Nephron progenitor cell (in vitro differentiated cells): ENCODE results near the gene CMTM1.
A peak's percentile ranks its signal among the peaks of the same experiment; 100 is the strongest.

Experiments
- DNase-seq: peaks from one replicate; pipeline ENCODE4 v3.0.0; 2021
- H3K27ac Mint-ChIP-seq: 2 replicates; pipeline ENCODE4 v1.8.0; 2021; ENCODE audit warnings: mild to moderate bottlenecking, moderate library complexity, mixed read lengths
- H3K27me3 Mint-ChIP-seq: 2 replicates; pipeline ENCODE4 v1.8.0; 2021; ENCODE audit warnings: mild to moderate bottlenecking, low read depth, mixed read lengths; ENCODE audit not compliant: poor library complexity
- H3K36me3 Mint-ChIP-seq: 2 replicates; pipeline ENCODE4 v1.8.0; 2021; ENCODE audit warnings: low read depth, mixed read lengths
- H3K4me1 Mint-ChIP-seq: 2 replicates; pipeline ENCODE4 v1.8.0; 2021; ENCODE audit warnings: mixed read lengths
- H3K4me3 Mint-ChIP-seq: 2 replicates; pipeline ENCODE4 v1.8.0; 2021; ENCODE audit warnings: mild to moderate bottlenecking, moderate library complexity, mixed read lengths
- H3K9me3 Mint-ChIP-seq: 2 replicates; pipeline ENCODE4 v1.8.0; 2021; ENCODE audit warnings: mild to moderate bottlenecking, moderate library complexity, mixed read lengths
- TF ChIP-seq, protein P1 (sequence below): fragments of 200-600 bp; sonication (generic); IDR thresholded peaks from 2 replicates; pipeline ENCODE4 v1.5.0; 2021; ENCODE audit warnings: antibody characterized with exemption

CMTM1 gene

GRCh38 chr16:66553223-66553622, 13.0 kb upstream of the CMTM1 start:
- Mint-ChIP-seq H3K4me3 (peak overlapping the region; percentile 36), H3K36me3 (peaks cover 40% of the 10 kb centered on the region), H3K9me3 (peaks cover 17% of the 10 kb centered on the region), H3K4me1 (peaks cover 34% of the 10 kb centered on the region), H3K27me3 (peaks cover 9% of the 10 kb centered on the region), H3K27ac (no peak overlapping the region)
- TF ChIP-seq, protein P1, sequence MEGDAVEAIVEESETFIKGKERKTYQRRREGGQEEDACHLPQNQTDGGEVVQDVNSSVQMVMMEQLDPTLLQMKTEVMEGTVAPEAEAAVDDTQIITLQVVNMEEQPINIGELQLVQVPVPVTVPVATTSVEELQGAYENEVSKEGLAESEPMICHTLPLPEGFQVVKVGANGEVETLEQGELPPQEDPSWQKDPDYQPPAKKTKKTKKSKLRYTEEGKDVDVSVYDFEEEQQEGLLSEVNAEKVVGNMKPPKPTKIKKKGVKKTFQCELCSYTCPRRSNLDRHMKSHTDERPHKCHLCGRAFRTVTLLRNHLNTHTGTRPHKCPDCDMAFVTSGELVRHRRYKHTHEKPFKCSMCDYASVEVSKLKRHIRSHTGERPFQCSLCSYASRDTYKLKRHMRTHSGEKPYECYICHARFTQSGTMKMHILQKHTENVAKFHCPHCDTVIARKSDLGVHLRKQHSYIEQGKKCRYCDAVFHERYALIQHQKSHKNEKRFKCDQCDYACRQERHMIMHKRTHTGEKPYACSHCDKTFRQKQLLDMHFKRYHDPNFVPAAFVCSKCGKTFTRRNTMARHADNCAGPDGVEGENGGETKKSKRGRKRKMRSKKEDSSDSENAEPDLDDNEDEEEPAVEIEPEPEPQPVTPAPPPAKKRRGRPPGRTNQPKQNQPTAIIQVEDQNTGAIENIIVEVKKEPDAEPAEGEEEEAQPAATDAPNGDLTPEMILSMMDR: no peak
- DNase-seq: no peak

DNA sequence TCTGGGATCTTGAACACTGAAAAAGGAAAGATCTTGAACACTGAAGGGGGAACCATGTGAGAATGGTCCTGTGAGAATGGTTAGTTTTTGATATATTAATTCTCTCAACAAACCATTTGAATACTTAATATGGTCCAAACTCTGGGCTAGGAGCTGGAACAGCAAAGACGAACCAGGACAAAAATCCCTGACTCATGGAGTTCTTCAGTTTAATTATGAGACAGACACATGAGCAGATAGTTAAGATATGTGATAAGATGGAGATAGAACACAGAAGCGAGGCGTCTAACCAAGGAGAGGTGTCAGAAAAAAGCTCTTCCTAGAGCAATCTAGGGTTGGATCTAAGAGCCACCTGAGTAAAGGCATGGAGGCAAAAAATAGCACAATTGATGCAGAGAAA, 12.2 kb upstream of the CMTM1 start:
- peaks cover 17% of the 10 kb centered on the region for H3K9me3 Mint-ChIP-seq
- no peak for DNase-seq
- peaks cover 37% of the 10 kb centered on the region for H3K36me3 Mint-ChIP-seq
- H3K4me1 Mint-ChIP-seq: peaks cover 26% of the 10 kb centered on the region
- H3K27me3 Mint-ChIP-seq: peaks cover 7% of the 10 kb centered on the region
- TF ChIP-seq, protein P1: no peak
- H3K4me3 Mint-ChIP-seq: no peak overlapping the region
- H3K27ac Mint-ChIP-seq: no peak overlapping the region

GRCh38 chr16:66554495-66554894, 11.7 kb upstream of the CMTM1 start:
- DNase-seq: no peak
- TF ChIP-seq, protein P1: no peak
- Mint-ChIP-seq H3K27ac (no peak overlapping the region), H3K27me3 (peaks cover 7% of the 10 kb centered on the region), H3K4me3 (no peak overlapping the region), H3K36me3 (peaks cover 37% of the 10 kb centered on the region), H3K9me3 (peaks cover 17% of the 10 kb centered on the region), H3K4me1 (peaks cover 22% of the 10 kb centered on the region)

DNA sequence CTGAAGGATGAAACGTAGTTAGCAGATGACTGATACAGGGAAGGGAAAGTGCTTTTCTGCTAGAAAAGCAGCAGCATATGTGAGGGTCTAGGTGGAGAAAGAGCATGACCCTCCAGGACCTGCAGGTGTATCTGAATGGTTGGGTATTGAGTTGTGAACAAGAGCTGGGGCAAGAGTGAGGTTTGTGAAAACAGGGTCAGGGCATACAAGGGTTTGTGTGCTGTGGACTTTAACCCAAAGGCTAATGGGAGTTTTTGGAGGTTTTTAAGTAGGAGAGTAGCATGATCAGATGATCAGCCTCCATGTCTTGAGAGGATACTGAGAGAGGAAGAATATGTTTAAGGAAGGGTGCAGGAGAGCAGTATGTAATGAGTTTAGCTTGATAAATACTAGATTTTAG, 6.1 kb upstream of the CMTM1 start:
- Mint-ChIP-seq H3K4me3 (no peak overlapping the region), H3K27ac (peak overlapping the region; percentile 1), H3K36me3 (peaks cover 31% of the 10 kb centered on the region), H3K4me1 (peaks cover 10% of the 10 kb centered on the region), H3K27me3 (peaks cover 3% of the 10 kb centered on the region), H3K9me3 (no peaks in the 10 kb centered on the region)
- TF ChIP-seq, protein P1: no peak
- DNase-seq: no peak

GRCh38 chr16:66561381-66562080, 4.7 kb upstream of the CMTM1 start:
- Mint-ChIP-seq H3K4me1 (peaks cover 10% of the 10 kb centered on the region), H3K27me3 (no peaks in the 10 kb centered on the region), H3K9me3 (no peaks in the 10 kb centered on the region), H3K36me3 (peaks cover 37% of the 10 kb centered on the region), H3K4me3 (no peak overlapping the region), H3K27ac (no peak overlapping the region)
- no peak for DNase-seq
- TF ChIP-seq, protein P1: no peak

DNA sequence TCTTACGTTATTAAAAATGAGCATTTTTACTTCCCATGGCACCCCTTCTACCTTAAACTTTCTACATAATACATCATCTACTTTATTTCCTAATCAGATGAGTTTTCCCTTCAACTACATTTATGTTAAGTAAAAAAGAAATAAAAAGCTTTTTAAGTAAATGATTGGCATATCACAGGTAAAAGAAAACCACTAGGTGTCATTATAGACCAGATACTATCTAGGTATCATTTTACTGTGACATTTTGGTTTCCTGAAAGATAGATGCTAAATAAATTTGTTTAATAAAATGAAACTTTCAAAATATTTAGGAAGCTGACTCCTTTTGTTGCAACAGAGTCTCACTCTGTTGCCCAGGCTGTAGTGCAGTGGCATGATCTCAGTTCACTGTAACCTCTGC, 3.8 kb upstream of the CMTM1 start:
- Mint-ChIP-seq H3K9me3 (no peaks in the 10 kb centered on the region), H3K27ac (no peak overlapping the region), H3K4me1 (peaks cover 10% of the 10 kb centered on the region), H3K27me3 (no peaks in the 10 kb centered on the region), H3K4me3 (no peak overlapping the region), H3K36me3 (peaks cover 44% of the 10 kb centered on the region)
- no peak for DNase-seq
- TF ChIP-seq, protein P1: no peak
